Measurements from ENCODE around the gene HDX. TPM values are rescaled to one million over a fixed set of nuclear protein-coding genes. Genes with fewer than 3 reads are reported as not detected.
"Not testable (repeated sequence)": the region's sequence is repeated elsewhere in the genome, so short reads cannot be mapped to it uniquely, and the experiment has no call there.

HDX gene
- total RNA-seq, 1 donor from 2014 or later, result 5.4 TPM

DNA sequence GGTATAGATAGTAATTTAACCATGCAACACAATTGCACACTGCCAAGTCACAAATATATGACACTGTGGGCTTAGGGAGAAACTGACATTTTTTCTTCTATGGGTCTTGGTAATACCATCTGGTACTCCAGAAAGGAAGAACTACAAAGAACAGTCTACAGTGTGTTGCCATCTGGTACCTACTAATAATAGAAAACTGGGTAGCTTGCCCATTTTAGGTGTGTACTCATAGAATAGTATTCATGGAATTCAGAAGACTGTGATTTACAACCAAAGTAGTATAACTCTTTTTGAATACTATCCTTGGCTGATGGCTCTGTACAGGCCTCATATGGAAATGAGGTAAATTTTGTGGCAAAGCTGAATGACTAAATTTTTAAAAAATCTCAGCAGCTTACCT is 181.6 kb downstream of the HDX start:
- H3K4me1 Mint-ChIP-seq (ENCODE audit: unreplicated experiment), result no peaks in the 10 kb centered on the region
- DNase-seq (ENCODE audit: extremely low spot score, unreplicated experiment), result no peak
- H3K27me3 Mint-ChIP-seq (ENCODE audit: unreplicated experiment), result no peaks in the 10 kb centered on the region
- no peak overlapping the region for H3K4me3 Mint-ChIP-seq (ENCODE audit: unreplicated experiment)
- H3K9me3 Mint-ChIP-seq (ENCODE audit: unreplicated experiment), result no peaks in the 10 kb centered on the region
- TF ChIP-seq CTCF (IDR thresholded peaks at IDR 0.05), result no peak
- no peak overlapping the region for H3K27ac Mint-ChIP-seq (ENCODE audit: unreplicated experiment)
- H3K36me3 Mint-ChIP-seq (ENCODE audit: unreplicated experiment), result peaks cover 3% of the 10 kb centered on the region

- no peaks in the 10 kb centered on the region for H3K4me1 Mint-ChIP-seq (ENCODE audit: unreplicated experiment)
- no peak overlapping the region for H3K27ac Mint-ChIP-seq (ENCODE audit: unreplicated experiment)
Measured at GRCh38 chrX:84320023-84320422, 182.2 kb downstream of the HDX start.

GRCh38 chrX:84318661-84319060 is 183.6 kb downstream of the HDX start:
- no peak for DNase-seq (ENCODE audit: extremely low spot score, unreplicated experiment)
- TF ChIP-seq CTCF (IDR thresholded peaks at IDR 0.05), result no peak
- H3K27ac Mint-ChIP-seq (ENCODE audit: unreplicated experiment), result no peak overlapping the region
- H3K4me3 Mint-ChIP-seq (ENCODE audit: unreplicated experiment), result no peak overlapping the region
- H3K36me3 Mint-ChIP-seq (ENCODE audit: unreplicated experiment), result peaks cover 3% of the 10 kb centered on the region
- H3K27me3 Mint-ChIP-seq (ENCODE audit: unreplicated experiment), result no peaks in the 10 kb centered on the region
- no peaks in the 10 kb centered on the region for H3K4me1 Mint-ChIP-seq (ENCODE audit: unreplicated experiment)
- peaks cover 17% of the 10 kb centered on the region for H3K9me3 Mint-ChIP-seq (ENCODE audit: unreplicated experiment)

More at GRCh38 chrX:84320023-84320422, 182.2 kb downstream of the HDX start:
- H3K4me3 Mint-ChIP-seq (ENCODE audit: unreplicated experiment), result no peak overlapping the region
- DNase-seq (ENCODE audit: extremely low spot score, unreplicated experiment), result no peak
- TF ChIP-seq CTCF (IDR thresholded peaks at IDR 0.05), result no peak
- H3K36me3 Mint-ChIP-seq (ENCODE audit: unreplicated experiment), result peaks cover 3% of the 10 kb centered on the region
- H3K9me3 Mint-ChIP-seq (ENCODE audit: unreplicated experiment), result peaks cover 4% of the 10 kb centered on the region
- no peaks in the 10 kb centered on the region for H3K27me3 Mint-ChIP-seq (ENCODE audit: unreplicated experiment)

DNA sequence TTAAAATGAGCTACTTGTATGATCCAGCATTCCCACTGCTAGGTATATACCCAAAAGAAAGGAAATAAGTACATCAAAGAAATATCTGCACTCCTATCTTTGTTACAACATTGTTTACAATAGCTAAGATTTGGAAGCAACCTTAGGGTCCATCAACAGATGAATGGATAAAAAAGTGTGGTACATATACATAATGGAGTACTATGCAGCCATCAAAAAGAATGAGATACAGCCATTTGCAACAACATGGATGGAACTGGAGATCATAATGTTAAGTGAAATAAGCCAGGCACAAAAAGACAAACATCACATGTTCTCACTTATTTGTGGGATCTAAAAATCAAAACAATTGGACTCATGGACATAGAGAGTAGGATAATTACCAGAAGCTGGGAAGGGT is 186.3 kb downstream of the HDX start:
- not testable (repeated sequence) for H3K27me3 Mint-ChIP-seq (ENCODE audit: unreplicated experiment); DNase-seq (ENCODE audit: extremely low spot score, unreplicated experiment); H3K27ac Mint-ChIP-seq (ENCODE audit: unreplicated experiment); H3K36me3 Mint-ChIP-seq (ENCODE audit: unreplicated experiment); H3K4me1 Mint-ChIP-seq (ENCODE audit: unreplicated experiment); H3K4me3 Mint-ChIP-seq (ENCODE audit: unreplicated experiment)
- H3K9me3 Mint-ChIP-seq (ENCODE audit: unreplicated experiment), result peaks cover 26% of the 10 kb centered on the region
